ENCODE measurements around the gene ERBB3.

- TF ChIP-seq CTCF (IDR thresholded peaks at IDR 0.05; ENCODE audit: control extremely low read depth in 1 of 3, insufficient read depth in 1 of 3, low read depth in 1 of 3, low read length in 3 of 3) (no peak), CEBPB (IDR thresholded peaks at IDR 0.05; ENCODE audit: low read depth, low read length) (no peak)
Measured at GRCh38 chr12:56078427-56078826, 1.5 kb upstream of the ERBB3 start.

All from H1 (cell line).